GM21367 (cell line): ENCODE measurements around the gene TCF4.

Experiments used
- ATAC-seq: cut with Tn5 transposase; IDR thresholded peaks from one replicate; pipeline ENCODE4 v1.9.1; 2021; ENCODE audit not compliant: unreplicated experiment

The TCF4 gene

DNA sequence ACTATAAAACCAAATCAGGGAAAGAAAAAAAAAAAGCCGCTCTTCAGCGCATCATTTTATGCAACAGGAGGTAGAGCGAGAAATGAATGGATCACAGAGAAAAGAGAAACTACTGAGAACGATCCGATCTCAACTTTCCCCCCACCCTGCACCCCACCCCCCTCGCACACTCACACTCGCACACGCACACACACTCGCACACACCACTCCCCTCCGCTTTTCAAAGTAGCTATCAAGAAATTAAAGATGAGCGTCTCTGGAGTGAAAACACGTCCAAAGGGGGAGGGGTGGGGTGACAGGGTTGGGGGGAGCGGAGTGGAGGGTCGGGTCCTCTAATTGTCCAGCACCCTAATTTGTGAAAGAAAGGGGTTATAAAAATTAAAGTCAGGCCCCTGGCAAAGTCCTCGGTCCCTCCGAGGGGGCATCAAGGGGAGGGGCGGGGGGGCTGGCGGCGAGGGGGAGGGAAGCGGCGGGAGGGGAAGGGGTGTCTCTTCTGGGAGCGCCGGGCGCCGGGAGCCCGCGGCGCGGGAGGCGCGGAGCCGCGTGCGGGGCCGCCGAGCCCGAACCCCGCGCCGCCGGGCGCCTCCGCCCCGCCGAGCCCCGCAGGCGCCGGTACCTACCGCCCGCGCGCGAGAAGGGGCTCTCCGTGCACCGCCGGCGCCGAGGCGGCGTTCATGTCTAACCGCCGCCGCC lies 428 bp downstream of the TCF4 start:
- ATAC-seq, result no peak

DNA sequence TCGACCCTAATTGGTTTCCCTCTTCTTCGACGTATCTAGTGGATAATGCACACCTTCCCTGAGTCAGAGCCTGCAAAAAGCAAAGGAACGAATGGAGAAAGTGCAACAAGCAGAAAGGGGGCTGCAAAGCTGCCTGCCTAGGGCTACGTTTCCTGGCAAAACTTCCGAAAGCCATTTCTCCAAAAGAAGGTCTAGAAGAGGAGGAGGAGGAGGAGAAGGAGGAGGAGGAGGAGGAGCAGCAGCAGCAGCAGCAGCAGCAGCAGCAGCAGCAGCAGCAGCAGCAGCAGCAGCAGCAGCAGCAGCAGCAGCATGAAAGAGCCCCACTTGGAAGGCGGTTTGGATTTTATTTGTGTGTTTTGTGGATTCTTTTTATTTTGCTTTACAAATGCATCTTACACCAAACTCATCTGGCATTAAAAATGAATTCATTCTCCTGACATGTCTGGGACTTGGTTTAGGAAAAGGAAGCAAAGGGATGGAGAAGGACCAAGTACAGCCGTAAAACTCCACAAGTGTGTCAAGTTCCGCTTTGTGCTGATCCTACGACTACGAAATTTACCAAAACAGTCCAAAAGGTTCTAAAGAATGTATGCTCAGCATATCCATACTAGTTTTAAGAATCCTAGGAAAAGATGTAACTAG lies 2.0 kb downstream of the TCF4 start:
- ATAC-seq, result no peak

DNA sequence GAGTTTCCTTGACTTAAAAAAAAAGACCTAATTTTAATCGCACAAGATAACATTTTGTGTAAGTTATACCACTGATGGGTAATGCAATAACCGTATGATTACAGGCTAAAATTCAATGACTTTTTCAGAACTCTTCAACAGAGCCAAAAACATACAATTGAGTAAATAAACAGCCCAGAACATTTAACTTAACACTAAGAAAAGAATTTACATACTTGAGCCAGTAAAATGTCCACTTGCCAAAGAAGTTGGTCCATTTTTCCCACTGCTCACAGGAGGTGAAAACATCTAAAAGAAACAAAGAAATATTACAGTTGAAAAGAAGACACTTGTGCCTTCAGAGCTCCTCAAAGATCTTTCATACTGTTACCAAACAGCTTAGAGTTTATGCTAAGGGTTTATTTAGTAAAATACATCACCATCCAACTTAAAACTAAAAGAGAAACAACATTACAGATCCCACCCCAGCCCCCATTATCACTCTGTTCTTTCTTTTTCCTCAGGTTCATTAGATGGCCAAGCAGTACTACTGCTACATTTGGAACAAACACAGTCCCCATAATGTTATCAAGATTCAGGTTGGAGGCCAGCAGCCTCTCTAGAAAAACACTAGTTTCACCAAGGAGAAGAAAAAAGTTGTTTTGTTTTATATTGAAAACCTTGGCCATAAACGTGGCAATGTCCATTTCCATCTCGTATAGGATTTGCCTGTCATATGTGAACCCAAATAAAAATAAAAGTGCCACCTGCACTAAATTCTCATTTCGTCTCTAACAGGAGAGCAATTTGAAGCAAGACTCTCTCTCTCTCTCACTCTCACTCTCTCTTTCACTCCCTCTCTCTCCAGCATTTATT lies 2.7 kb downstream of the TCF4 start:
- ATAC-seq, result no peak

DNA sequence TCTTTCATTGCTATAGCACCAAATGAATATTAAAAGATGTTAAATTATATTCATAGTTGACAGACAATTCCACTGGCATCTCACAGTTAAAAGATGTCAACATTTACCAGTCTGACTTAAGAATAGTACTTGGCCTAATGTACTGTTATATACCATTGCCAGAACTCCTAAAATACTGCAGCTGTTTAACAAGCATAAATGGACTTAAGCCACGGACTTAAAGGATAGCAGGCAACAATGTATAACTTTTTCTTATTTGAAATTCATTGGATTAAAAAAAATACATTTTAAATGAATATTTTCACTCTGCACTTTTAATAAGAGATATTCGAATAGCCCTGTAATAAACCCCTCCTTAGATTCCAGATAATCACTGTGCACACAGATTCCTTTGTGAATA lies 3.8 kb downstream of the TCF4 start:
- ATAC-seq, result no peak

DNA sequence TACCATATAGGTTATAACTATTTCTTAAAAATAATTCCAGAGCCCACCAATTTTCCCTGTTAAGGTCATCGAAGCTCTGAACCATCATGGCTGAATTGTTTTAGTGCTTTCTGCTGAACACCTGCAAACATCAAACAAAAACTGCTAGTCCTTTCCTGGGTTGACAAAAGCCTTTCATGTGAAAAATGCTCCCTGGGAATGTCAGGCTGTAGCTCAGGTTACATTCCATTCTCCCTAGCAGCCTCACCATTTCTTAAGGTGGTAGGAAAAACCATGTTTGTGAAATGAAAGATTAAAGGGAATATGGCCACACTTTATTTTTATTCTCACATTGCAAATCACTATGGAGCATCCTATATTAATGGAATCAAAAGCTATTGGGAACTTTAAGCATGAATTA lies 5.7 kb downstream of the TCF4 start:
- ATAC-seq, result no peak

DNA sequence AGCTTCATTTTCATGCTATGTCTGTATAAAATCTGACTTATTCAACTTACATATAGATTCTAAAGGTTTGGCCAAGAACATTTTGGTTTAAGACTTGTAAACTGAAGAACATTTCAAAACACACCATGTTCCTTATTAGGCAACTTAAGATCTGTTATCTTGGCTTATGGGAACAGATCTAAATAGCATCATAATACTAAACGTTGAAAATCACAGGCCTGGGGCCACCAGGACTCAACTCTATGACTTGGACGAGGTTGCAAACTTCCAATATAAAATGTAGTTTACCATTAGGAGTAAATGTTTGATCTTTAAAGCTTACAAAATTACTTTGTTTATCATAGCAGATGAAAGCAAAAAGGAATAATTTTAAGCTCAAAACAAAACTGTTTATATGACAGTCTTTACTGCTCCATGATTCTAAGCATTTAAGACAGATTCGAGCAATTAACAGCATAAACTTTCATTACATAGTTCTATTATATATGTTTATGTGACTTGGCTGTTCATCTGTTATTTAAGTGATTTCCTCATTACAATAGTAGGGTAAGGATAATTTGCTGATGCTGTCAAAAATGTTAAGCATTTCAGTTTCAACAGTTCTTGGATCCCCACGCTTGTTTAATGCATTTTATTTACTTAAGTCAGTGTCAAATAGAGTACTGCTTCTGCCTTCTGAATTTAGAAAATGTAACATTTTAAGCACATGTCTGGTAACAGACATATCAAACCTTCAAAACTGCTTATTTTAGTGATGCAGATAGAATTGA lies 8.3 kb downstream of the TCF4 start:
- ATAC-seq, result no peak

DNA sequence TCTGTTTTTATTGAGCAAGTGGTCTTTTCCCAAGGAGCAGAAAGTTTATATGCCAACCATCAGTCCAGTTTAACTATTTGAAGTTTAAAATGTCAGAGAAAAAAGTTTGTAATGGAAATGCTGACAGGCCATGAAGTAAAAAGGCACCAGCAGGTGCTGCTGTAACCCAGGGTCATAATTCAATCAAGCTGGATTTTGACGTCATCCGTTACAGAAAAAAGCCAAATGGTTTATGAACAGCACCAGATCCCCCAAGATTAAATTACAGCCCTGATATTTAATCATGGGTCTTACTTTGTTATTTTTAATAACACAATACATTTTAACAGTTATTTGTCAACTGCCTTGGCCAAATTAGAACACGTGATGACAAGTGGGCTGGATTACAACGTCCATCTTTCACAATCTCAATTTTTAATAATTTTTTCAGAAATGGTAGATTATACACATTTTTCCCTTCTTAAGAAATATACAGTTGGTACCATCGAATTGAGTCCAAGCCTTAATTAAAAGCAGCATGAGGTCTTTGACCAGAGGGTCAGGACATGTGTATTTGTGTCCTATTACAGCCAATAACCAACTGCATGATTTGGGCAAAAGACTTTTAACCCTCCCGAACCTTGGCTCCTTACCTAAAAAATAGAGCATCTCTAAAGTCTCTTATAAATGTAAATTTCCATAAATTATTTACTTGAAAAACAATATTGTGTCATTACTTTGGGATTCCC lies 10.0 kb downstream of the TCF4 start:
- no peak for ATAC-seq

DNA sequence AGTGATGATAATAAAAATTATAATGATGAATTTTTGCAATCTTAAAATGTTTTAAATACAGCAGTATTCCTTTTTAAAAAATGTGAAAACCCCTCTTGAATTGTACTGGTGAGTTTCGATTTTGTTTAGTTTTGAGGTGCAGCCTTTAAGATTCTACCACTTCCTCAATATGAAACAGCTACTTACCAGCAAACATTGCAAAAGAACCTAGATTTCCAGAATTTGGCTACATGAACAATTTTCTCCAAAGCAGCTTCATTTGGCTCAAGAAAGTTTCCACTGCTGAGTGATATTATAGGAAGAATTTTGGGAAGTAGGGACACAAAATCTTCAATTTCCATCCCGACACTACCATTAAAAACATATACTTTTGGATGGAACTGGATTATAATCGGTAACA lies 12.0 kb downstream of the TCF4 start:
- ATAC-seq, result no peak

DNA sequence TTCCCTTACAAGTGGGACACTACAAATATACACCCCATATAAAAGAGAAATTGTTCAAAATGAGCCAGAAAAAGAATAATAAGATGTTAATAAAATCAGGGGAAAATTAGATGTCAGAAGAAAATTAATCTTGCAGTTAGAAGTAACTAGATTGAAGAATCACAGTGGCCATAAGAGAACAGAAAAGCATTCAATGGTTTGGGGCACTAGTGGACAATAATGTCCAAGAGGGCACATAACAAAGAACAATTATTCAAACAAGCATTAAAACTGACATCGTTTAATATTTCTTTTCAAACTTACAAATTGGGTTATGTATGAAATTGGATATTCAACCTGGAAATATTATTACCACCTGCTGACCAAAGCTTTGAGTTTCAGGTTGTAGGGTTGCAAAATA lies 12.9 kb downstream of the TCF4 start:
- no peak for ATAC-seq

DNA sequence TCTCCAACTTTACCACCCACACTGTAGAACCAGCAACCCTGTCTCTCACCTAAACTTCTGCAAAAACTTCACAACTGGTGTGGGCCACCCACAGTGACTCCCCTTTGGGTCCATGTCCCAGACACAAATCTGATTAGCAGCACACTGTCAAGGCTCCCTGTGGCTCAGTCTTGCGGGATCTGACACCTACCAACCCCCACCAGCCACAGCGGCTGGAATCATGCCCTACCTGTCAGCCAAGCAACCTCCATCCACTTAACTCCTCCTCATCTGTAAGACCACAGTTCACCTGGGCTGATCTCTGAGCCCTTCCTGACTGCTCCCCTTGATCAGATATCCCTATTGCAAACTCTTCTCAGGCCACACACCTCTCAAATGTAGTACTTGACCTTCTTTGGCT lies 14.6 kb downstream of the TCF4 start:
- ATAC-seq, result no peak

DNA sequence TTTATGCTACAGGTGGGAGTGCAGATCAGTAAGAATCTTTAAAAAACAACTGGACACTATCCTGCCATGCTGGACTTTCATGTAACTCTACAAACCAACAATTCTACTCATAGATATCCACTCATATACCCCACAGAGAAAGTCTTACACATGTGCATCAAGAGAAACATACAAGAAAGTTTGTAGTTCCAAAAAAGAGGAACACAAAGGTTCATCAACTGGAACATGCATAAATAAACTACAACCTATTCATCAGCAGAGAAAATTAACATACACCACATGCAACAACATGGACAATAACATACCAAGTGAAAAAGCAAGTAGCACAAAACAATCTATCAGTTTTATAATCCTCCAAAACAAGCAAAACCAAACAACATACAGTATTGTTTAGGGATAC lies 17.0 kb downstream of the TCF4 start:
- ATAC-seq, result no peak

DNA sequence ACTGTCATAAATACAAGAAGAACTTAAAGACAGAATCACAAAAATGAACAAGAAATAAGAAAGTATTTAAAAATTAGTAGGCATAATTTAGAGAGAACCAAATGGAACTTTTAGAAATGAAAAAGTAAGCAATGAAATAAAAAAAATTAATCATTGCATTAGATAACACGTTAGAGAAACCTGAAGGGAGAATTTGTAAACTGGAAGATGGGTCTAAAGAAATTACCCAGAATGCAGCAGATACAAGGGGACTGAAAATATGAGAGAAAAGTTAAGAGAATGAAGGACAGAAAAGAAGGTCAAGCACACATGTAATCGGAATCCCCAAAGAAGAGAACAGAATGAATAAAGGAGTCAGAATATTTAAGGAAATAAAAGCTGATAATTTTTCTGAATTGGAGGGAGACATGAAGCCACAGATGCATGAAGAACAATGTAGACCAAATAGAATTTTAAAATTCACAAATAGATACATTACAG lies 21.5 kb downstream of the TCF4 start:
- ATAC-seq, result no peak

DNA sequence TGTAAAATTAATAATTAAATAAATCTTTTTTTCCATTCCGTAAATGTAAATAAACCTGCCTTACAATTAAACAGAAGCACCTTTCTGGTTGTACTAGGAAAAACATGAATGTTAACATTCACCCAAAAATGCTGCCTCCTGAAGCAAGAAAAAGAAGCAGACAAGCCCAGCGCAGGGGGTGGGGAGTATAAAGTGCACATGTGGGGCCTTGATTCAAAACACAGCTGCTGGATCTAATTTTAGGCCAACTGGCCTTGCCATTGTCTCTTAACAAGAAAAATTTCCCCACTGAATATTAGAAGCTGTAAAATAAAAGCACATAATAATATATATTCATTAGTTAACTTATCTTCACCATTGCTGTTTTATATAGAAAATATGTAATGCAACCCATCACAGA lies 28.3 kb downstream of the TCF4 start:
- no peak for ATAC-seq

DNA sequence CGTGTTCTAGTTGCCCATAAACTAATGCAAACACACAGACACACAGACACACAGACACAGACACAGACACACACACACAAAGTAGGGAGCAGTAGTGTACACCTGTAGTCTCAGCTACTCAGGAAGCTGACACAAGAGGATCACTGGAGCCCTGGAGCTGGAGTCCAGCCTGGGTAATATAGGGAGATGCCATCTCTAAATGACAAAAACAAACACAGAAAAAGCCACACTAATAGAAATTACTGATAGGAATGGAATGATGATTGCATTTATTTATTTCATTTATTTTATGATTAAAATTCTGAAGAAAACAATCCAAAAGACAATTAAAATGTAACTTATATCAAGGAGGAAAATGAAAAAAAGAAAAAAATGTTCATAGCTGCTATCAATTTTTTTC lies 30.8 kb downstream of the TCF4 start:
- no peak for ATAC-seq

DNA sequence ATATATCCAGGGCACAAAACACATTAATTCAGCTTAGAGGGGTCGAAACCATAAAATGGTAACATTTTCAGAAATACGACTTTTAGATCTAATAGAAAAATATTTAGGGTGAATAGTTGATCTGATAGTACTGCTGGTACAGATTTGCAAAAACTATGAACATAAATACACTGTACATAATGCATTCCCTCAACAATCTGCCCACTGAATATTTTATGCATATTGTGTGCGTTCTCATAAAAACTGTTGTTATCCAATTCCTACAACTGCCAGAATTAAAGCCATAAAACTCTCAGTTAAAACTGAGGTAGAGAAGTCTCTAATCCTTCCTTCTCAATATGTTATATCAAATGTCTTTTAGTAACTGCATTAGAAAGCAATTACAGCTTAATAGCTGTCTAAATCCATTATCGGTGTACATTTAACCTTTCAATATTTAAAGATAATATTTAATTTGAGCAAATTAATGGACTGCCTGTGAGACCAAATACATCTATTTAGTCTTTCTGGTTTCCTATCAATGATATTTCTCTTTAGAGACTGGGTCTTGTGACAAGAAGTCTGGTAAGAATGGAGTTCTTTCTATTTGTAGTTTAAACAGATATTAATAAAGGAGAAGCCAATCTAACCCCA lies 32.5 kb downstream of the TCF4 start:
- no peak for ATAC-seq

DNA sequence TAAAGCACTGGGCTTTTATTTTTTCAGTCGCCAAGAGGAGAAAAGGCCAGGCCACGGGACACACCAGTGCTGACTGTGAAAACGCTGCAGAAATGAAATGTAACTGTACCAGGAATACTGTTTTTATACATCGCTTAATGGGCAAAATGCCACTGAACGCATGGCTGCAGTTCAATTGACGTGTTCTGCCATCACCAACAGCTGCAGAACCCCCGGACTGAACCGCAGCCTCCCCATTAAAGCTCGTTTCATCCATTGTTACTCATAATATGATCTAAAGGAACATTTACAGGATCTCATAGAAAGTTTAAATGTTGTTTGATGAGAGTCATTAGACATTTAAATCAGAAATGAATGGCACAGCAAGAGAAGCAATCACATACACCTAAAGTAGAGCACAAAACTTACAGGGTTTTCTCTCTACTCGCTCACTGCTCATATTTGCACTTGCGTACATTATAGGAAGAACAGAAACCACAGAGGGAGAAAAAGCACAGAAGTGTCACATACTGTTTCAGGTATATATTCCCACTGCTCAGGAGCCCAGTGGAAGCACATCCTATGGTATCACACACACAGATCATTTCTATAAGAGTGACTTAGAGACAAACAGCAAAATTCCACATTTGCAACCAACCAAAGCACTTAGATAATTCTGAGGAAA lies 35.3 kb downstream of the TCF4 start:
- ATAC-seq, result no peak

DNA sequence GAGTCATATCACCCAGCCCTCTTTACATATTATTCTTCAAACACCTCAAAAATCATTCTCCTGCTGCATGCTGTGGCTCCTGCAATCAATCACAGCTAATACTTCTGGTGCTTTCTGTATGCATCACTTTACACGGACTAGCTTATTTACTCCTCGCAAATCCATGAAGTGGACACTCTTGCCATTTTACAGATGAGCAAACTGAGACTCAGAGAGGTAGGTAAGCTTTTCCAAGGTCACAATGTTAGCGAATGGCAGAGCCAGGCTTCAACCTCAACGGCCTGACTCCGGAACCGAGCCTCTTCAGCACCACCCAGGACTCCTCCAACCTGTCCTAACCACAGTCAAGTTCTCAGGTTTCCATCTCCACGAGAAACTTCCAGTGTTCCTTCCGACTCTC lies 36.8 kb downstream of the TCF4 start:
- no peak for ATAC-seq

DNA sequence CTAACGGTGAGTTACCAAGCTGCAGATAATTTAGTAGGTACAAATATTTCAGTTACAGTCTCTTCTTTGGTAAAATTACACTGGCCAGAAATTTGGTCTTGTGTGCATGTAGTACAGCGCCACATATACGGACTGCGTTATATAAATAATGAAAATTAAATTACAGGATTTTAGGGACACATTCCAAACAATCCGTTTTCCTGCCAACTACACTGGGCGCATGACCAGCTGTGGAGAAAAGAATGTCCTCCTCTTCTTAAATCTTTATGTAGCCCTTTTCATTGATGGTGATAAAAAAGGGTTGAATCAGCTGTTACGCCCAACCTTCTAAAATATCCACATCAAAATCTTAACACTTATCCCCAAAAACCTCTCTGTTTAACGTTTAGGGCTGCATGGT lies 37.5 kb downstream of the TCF4 start:
- no peak for ATAC-seq

DNA sequence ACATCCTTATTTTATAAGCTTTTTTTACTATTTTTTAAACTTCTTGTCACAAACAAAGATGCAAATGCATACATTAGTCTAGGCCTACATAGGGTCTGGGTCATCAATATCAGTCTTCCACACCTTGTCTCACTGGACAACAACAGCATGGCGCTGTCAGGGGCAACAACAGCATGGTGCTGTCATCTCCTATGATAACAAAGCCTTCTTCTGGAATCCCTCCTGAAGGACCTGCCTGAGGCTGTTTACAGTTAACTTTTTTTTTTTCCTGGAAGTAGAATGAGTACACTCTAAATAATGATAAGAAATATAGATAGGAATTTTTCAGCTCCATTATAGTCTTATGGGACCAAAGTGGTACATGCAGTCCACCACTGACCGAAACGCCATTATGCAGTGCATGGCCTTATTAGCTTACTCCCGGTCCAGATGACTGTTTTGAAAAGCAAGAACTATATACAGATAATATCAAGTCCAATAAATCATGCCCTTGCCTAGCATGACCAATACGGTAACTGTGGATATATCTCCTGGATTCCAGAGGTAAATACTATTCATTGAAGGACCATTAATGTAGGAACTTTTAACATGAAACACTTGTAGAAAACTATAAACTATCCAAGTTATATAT lies 38.4 kb downstream of the TCF4 start:
- ATAC-seq, result no peak
